Upper lobe of right lung (tissue), 1 donor: ENCODE measurements around the gene NEK4. TPM values are rescaled to one million over a fixed set of nuclear protein-coding genes. Genes with fewer than 3 reads are reported as not detected.
"Not testable (repeated sequence)": the region's sequence is repeated elsewhere in the genome, so short reads cannot be mapped to it uniquely, and the experiment has no call there.

Source experiments
- ATAC-seq: fragments of 200-7000 bp; cut with Tn5 transposase; one replicate; pipeline ENCODE4 v1.9.1; 2020; ENCODE audit warnings: mild to moderate bottlenecking, moderate library complexity
- DNase-seq: peaks from one replicate; pipeline ENCODE4 v3.0.0-alpha.2; 2020
- H3K27ac ChIP-seq: fragments of 200-600 bp; one replicate; pipeline ENCODE4 v1.8.0; 2022
- H3K27me3 ChIP-seq: fragments of 200-600 bp; one replicate; pipeline ENCODE4 v1.8.0; 2022; ENCODE audit warnings: mild to moderate bottlenecking
- H3K36me3 ChIP-seq: fragments of 200-600 bp; one replicate; pipeline ENCODE4 v1.8.0; 2022
- H3K4me1 ChIP-seq: fragments of 200-600 bp; one replicate; pipeline ENCODE4 v1.8.0; 2022
- H3K4me3 ChIP-seq: fragments of 200-600 bp; one replicate; pipeline ENCODE4 v1.8.0; 2022; ENCODE audit warnings: mild to moderate bottlenecking
- H3K9me3 ChIP-seq: fragments of 200-600 bp; one replicate; pipeline ENCODE4 v1.8.0; 2022
- CTCF ChIP-seq: fragments of 200-600 bp; IDR thresholded peaks from one replicate; pipeline ENCODE4 v1.8.0; 2022; ENCODE audit warnings: antibody characterized with exemption
- intact Hi-C: fragments of 100-400 bp; cut with DNase I; formaldehyde crosslinking; loops from one replicate; pipeline ENCODE4 v1.11.0; 2022
- total RNA-seq: library from RNA; stranded (reverse); fragmentation: NEBNext Ultra II Directional; extraction: Animal tissue kit (Norgen Biotek cat#: 25700); gene quantifications from one replicate; pipeline ENCODE4 v1.2.1, GENCODE V29; 2021
- donor health status: DM: no; HTN: yes; CAD: no; lungs with severe emphysema.

NEK4 gene
- total RNA-seq, 1 donor from 2014 or later, result 27.2 TPM

GRCh38 chr3:52779837-52780585 lies 9.3 kb upstream of the NEK4 start:
- ATAC-seq (no peak), DNase-seq (peak; percentile 31)
- no peak overlapping the region for H3K27ac ChIP-seq
- no peaks in the 10 kb centered on the region for H3K4me1 ChIP-seq
- TF ChIP-seq CTCF, result no peak
- intact Hi-C loops, result no loop called here
- H3K27me3 ChIP-seq, result peaks cover 5% of the 10 kb centered on the region
- H3K9me3 ChIP-seq, result no peaks in the 10 kb centered on the region
- no peak overlapping the region for H3K4me3 ChIP-seq
- no peaks in the 10 kb centered on the region for H3K36me3 ChIP-seq

- Histone ChIP-seq H3K36me3 (no peaks in the 10 kb centered on the region), H3K9me3 (no peaks in the 10 kb centered on the region), H3K4me1 (no peaks in the 10 kb centered on the region), H3K27me3 (peaks cover 5% of the 10 kb centered on the region), H3K4me3 (no peak overlapping the region), H3K27ac (no peak overlapping the region)
- no peak for TF ChIP-seq CTCF
- ATAC-seq (peak; percentile 38), DNase-seq (peak; percentile 45)
- intact Hi-C loops, result no loop called here
Observed at GRCh38 chr3:52779011-52779836, 8.5 kb upstream of the NEK4 start.

DNA sequence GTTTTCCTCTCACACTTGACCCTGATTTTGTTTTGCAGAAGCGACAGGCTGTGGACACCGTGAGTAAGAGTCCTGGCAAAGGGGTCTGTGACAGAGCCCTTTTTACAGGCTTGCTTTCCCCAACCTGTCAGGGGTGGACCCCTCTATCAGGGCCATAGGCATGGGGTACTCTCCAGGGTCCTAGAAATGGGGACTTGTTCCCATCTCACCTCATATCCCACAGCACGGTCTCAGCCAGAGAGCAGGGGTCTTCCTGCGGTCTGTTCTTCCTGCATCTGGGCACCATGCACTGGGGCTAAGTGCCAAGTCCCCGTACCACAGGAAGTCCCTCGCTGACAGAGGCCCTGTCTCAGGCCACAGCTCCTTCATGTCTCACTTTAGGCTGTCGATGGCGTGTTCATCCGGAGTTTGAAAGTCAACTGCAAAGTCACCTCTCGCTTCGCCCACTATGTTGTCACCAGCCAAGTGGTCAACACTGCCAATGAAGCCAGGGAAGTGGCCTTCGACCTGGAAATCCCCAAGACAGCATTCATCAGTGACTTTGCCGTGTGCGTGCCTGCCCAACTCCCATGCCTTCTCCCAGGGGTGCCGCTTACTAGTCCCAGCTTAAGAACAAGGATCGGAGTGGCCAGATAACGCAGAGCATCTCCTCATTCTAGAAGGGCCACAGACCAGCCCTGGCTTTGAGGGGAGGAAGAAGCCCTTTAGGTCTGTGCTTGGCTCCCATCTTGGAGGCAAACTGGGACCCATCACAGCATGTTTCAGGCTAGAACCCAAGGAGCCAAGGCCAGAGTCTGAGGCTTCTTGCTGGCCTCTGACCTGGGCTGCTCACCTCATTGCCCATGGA lies 7.4 kb upstream of the NEK4 start:
- H3K36me3 ChIP-seq, result no peaks in the 10 kb centered on the region
- no peaks in the 10 kb centered on the region for H3K9me3 ChIP-seq
- no peak overlapping the region for H3K27ac ChIP-seq
- no peak for TF ChIP-seq CTCF
- peaks cover 5% of the 10 kb centered on the region for H3K27me3 ChIP-seq
- DNase-seq (peak; percentile 37), ATAC-seq (no peak)
- intact Hi-C loops, result no loop called here
- no peak overlapping the region for H3K4me3 ChIP-seq
- H3K4me1 ChIP-seq, result no peaks in the 10 kb centered on the region

- Histone ChIP-seq H3K9me3 (no peaks in the 10 kb centered on the region), H3K27me3 (no peaks in the 10 kb centered on the region), H3K4me3 (no peak within 1 kb of the TSS), H3K4me1 (no peaks in the 10 kb centered on the region), H3K27ac (no peak within 1 kb of the TSS), H3K36me3 (no peaks in the 10 kb centered on the region)
- peak; percentile 61 for DNase-seq
- ATAC-seq, result no peak
- TF ChIP-seq CTCF, result no peak
- intact Hi-C loops, result no loop called here
Observed at GRCh38 chr3:52777127-52777958, 6.6 kb upstream of the NEK4 start, which contains the start of gene ITIH1. ITIH1 (plus strand) TSS chr3:52777599; CDS start chr3:52777616, 17 bp downstream.

DNA sequence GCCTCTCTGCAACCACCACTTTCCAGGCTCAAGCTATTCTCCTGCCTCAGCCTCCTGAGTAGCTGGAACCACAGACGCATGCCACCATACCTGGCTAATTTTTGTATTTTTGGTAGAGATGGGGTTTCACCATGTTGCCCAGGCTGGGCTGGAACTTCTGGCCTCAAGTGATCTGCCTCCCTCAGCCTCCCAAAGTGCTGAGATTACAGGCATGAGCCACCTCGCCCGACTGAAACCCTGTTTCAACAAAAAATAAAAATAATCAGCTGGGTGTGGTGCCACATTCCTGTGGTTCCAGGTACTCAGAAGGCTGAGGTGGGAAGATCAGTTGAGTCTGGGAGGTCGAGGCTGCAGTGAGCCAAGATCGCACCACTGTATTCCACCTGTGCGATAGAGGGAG lies 5.7 kb upstream of the NEK4 start:
- peak; percentile 21 for DNase-seq
- H3K4me1 ChIP-seq, H3K9me3 ChIP-seq, intact Hi-C loops, H3K27me3 ChIP-seq, H3K4me3 ChIP-seq, H3K27ac ChIP-seq, ATAC-seq, H3K36me3 ChIP-seq: not testable (repeated sequence)
